ENCODE results near the gene DNAJC15.

The DNAJC15 gene

GRCh38 chr13:43153436-43154090, 130.2 kb downstream of the DNAJC15 start:
- no peak for DNase-seq (ENCODE audit: low read depth in 2 of 2, low spot score in 1 of 2)

GRCh38 chr13:43154156-43154651, 130.8 kb downstream of the DNAJC15 start:
- no peak for DNase-seq (ENCODE audit: low read depth in 2 of 2, low spot score in 1 of 2)

- no peak for DNase-seq (ENCODE audit: low read depth in 2 of 2, low spot score in 1 of 2)
These were observed 131.5 kb downstream of the DNAJC15 start for GRCh38 chr13:43154839-43155238.

- DNase-seq (ENCODE audit: low read depth in 2 of 2, low spot score in 1 of 2), result no peak
These were observed 133.5 kb downstream of the DNAJC15 start for GRCh38 chr13:43156916-43157315.

GRCh38 chr13:43157796-43158195, 134.4 kb downstream of the DNAJC15 start:
- DNase-seq (ENCODE audit: low read depth in 2 of 2, low spot score in 1 of 2), result no peak

GRCh38 chr13:43158516-43158915, 135.1 kb downstream of the DNAJC15 start:
- DNase-seq (ENCODE audit: low read depth in 2 of 2, low spot score in 1 of 2), result no peak

- DNase-seq (ENCODE audit: low read depth in 2 of 2, low spot score in 1 of 2), result no peak
These were observed 135.7 kb downstream of the DNAJC15 start for GRCh38 chr13:43159026-43159461.

Measured in stimulated activated CD8-positive, alpha-beta memory T cell treated with anti-CD3 and anti-CD28 coated beads, Interleukin-4, amount 100 ng/mL, for 4 hours (primary cell).